Measurements from ENCODE around the gene ITPKC.

GRCh38 chr19:40763963-40764362 lies 47.1 kb downstream of the ITPKC start:
- TF ChIP-seq NFIC (IDR thresholded peaks at IDR 0.05; ENCODE audit: borderline replicate concordance) (no peak), CTCF (IDR thresholded peaks at IDR 0.05) (no peak), RAD21 (IDR thresholded peaks at IDR 0.05; ENCODE audit: low read length) (no peak), SIN3A (IDR thresholded peaks at IDR 0.05; ENCODE audit: borderline replicate concordance, low read depth, low read length) (no peak), MEF2A (IDR thresholded peaks at IDR 0.05; ENCODE audit: borderline replicate concordance, low read depth) (no peak), MAX (IDR thresholded peaks at IDR 0.05; ENCODE audit: low read depth) (no peak), USF2 (IDR thresholded peaks at IDR 0.05; ENCODE audit: borderline replicate concordance, low read depth, low read length) (no peak), ELF1 (IDR thresholded peaks at IDR 0.05) (no peak), POLR2AphosphoS5 (IDR thresholded peaks at IDR 0.05; ENCODE audit: low read depth, low read length) (no peak), GABPA (IDR thresholded peaks at IDR 0.05; ENCODE audit: low read depth) (no peak), SMC3 (IDR thresholded peaks at IDR 0.05; ENCODE audit: low read depth, low read length) (no peak), YY1 (IDR thresholded peaks at IDR 0.05; ENCODE audit: low read depth) (no peak)

Data from SK-N-SH (cell line).